Endometrium (tissue), 2 donors: ENCODE measurements around the gene TPO.

Experiments used
- FAIRE-seq: peaks from 2 replicates; lab custom pipeline; 2012; peaks lifted over from hg19 to GRCh38; lab: Jason Lieb, UNC
- donor health status: control.
- donor health status: control.

Gene TPO

DNA sequence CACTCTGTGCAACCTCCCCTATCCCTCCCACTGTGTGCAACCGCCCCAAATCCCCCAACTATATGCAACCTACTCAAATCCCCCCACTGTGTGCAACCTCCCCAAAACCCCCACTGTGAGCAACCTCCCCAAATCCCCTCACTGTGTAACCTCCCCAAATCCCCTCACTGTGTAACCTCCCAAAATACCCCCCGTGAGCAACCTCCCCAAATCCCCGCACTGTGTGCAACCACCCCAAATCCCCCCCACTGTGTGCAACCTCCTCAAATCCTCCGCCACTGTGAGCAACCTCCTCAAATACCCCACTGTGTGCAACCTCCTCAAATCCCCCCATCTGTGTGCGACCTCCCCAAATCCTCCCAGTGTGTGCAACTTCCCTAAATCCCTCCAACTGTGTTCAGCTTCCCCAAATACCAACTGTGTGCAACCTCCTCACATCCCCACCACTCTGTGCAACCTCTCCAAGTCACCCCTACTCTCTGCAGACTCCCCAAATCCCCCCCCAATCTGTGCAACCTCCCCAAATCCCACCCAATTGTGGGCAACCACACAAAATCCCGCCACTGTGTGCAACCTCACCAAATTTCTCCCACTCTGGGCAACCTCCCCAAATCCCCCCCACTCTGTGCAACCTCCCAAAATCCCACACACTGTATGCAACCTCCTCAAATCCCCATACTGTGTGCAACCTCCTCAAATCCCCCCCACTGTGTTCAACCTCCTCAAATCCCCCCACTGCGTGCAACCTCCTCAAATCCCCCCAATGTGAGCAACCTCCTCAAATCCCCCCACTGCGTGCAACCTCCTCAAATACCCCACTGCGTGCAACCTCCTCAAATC is 114.1 kb downstream of the TPO start:
- FAIRE-seq: no peak

DNA sequence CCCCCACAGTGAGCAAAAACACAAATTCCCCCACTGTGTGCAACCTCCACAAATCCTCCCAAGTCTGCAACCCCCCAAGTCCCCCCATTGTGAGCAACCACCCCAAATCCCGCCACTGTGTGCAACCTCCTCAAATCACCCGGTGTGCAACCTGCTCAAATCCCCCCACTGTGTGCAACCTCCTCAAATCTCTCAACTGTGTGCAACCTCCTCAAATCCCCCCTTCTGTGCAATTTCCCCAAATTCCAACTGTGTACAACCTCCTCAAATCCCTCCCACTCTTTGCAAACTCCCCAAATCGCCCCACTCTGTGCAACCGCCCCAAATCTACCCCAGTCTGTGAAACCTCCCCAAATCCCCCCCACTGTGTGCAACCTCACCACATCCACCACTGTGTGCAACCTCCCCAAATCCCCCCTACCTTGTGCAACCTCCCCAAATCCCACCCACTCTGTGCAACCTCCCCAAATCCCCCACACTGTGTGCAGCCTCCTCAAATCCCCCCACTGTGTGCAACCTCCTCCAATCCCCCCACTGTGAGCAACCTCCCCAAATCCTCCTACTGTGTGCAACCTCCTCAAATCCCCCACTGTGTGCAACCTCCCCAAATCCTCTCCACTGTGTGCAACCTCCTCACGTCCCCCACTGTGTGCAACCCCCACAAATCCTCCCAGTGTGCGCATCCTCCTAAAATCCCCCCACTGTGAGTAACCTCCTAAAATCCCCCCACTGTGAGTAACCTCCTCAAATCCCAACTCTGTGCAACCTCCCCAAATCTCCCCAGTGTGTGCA is 115.2 kb downstream of the TPO start:
- no peak for FAIRE-seq

DNA sequence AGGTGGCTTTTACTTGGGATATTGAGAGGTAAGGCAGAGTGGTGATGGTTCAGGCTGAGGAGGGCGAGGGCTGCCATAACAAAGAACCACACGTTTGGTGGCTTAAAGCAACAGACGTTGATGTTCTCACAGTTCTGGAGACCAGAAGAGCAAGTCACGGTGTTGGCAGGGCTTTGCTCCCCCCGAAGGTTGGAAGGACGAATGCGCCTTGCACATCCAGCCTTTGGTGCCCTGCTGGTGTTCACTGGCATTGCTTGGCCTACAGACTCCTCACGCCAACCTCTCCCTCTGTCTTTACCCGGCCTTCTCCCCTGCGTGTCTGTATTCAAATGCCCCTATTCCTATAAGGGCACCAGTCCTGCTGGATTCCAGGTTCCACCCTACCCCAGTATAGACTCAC is 125.4 kb downstream of the TPO start:
- no peak for FAIRE-seq

DNA sequence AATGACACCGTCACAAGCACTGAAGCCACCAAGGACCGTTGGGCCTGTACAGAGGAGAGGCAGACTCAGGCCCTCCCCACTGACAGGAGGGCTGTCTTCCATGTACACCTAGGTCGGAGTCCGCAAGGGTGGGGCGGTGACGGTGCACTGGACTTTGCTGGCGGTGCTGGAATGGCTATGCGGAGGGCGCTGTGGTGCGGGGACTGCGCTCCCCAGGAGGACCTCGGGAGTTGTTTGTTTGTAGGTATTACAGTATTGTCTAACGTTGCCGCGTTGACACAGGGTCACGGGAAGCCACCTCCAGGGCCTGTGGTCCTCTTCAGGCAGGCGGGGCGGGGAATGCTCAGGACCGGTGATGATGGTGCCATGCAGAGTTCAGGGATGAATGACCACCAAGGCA is 126.2 kb downstream of the TPO start:
- FAIRE-seq: no peak

DNA sequence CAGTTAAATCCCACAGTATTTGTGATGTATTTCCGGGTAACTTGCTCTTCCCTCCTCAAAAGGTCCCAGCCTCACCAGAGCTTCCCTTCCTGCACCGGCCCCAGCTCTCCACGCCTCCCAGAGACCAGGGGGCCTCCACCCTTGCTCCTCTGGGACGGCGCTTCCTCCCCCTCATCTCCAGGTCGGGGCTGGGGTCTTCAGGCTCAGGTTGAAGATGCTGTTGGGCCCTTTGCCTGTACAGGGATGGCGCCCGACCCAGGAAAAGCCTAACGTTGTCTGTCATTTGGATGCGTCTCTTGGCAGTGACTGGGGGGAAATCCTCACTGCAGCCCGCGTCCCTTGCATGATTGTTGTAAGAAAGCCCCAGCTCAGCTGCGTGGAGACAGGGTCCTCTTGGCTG is 126.7 kb downstream of the TPO start:
- FAIRE-seq: no peak

DNA sequence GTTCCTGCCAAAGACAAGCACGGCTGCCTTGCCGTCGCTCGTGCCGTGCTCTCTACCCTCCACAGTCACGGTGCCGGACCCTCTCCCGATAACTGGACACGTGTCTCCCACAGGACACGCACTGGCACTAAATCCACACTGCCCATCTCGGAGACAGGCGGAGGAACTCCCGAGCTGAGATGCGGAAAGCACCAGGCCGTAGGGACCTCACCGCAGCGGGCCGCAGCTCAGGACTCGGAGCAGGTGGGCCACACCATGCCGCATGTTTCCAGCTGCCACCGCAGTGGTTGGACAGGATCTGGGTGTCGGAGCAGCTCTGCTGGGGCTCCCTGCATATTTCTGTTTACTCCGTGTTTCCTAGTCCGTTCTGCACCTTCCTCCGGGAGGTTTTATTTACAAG is 127.2 kb downstream of the TPO start:
- FAIRE-seq: no peak

DNA sequence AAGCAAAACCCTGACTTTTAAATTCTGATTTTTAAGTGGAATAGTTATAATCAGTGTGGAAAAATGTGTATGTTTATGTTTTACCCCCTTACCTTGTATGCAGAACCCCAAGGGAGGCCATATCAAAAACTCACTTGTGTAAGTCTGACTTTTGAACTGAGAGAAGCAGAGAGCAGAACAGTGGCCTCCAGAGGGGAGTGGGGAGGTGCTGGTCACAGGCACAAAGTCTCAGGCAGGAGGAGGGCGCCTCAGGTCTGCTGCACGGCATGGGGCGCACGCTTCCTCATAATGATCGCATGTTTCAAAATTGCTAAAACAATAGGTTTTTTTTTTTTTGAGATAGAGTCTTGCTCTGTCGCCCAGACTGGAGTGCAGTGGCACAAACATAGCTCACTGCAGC is 127.8 kb downstream of the TPO start:
- no peak for FAIRE-seq

DNA sequence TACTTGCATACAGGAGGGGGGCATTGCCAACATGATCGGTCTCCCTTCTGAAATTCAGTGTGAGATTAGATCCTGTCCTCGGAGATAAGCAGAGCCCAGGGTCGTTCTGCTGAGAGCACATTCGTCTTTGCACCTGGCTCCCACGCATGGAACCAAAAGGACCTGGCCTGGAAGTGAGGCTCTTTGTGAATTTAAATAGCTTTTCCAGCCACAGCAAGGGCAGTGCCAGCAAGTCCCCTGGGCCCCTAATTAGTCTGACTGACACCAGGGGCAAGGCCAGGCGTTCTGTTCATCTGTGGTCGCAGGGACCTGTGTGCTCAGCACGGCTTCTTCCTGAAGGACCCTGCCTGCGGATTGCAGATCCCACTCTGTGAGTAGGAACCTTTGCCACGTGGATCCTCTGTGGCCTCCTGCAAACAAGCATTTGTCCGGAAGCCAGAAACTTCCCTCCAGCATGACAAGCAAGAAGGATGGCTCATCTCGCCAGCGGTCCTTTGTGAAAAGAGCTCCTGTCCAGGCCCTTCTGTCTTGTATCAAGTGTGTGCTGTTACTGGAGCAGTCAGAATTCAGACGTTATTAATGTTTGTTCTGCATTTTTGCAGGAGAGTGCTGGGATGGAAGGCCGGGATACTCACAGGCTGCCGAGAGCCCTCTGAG is 128.7 kb downstream of the TPO start:
- FAIRE-seq: no peak

DNA sequence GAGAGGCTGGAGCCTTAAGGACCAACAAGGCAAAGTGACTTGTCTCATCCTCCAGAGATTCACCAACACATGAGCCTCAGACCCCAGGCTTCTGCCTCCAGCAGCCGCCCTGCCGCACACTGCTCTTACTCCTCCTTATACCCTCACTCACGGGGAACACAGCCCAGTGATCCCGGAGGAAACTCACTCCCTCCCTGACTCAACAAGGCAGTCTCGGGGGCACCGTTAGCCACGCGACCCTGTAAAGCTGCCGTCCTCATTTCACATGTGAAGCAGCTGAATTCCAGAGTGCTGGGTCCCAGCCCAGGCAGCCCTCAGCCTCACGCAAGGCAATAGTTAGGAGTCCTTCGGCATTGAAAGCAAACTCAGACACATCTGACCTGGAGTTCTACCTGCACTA is 129.7 kb downstream of the TPO start:
- no peak for FAIRE-seq

DNA sequence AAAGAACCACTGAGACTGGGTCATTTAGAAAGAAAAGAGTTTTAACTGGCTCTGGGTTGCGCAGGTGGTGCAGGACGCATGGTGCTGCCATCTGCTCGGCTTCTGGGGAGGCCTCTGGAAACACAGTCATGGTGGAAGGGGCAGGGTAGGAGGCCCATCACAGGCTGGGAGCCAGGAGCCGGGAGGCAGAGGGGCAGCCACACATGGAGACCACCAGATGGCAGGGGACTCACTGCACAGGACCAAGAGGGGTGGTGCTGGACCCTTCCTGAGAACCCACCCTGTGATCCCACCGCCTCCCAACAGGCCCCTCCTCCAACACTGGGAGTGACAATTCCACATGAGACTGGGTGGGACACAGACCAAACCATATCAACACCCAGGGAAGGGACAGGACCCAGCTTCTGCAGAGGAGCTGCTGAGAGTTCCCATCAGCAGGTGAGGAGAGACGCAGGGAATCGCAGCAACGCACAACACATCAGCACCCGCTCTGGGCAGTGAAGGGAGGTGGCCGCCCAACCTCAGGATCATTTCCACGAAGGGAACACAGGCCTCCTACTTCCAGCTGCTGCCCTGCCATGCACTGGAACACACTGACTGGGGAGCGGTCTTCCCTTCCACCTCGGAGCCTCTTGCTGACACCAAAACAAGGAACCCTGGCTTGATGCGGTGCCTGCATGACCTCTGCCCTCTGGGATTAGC is 130.7 kb downstream of the TPO start:
- FAIRE-seq: no peak

DNA sequence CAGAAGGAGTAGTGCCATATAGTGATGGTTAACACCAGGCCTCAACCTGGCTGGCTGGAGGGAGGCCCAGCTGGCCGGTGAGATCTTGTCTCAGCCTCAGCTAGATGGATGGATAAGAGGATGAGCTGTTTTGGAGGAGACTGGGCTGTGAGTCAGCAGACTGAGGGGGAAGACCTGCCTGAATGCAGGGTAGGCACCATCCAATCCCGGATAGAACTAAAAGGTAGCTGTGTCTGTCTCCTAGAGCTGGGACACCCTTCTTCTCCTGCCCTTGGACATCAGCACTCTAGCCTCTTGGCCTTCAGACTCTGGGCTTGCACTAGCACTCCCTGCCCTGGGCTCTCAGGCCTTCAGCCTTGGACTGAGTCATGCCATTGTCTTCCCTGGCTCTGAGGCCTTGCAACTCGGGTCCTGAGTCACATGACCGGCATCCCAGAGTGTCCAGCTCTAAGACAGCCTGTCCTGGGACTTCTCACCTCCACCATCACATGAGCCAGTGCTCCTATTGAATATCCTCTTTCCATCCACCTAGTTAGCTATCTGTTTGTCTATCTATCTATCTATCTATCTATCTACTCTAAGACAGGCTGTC is 131.3 kb downstream of the TPO start:
- no peak for FAIRE-seq

DNA sequence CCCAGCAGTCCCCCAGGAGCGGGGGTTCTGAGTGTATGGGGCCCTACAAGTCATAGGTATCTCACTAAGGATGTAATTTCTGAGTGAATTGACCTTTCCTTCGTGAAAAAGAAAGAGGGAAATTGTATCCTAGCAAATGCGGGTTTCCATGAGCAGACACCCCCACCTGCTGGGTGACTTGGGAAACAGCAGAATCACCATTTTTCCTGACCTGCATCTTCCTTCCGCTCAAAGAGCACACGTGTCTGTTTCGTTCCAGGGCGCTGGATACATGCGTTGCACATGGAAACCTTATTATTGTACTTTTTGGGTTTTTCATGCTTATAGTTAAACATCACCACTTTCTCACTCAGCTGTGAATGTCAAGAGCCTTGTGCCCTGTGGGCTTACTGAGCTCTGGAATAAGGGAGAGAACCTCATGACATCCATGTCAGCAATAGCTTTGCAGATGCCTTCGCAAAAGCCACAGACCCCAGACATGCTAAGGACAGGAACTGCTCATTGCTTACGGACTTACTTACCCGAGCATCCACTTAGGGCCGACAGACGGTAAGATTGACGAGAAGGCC is 132.8 kb downstream of the TPO start:
- FAIRE-seq: no peak

DNA sequence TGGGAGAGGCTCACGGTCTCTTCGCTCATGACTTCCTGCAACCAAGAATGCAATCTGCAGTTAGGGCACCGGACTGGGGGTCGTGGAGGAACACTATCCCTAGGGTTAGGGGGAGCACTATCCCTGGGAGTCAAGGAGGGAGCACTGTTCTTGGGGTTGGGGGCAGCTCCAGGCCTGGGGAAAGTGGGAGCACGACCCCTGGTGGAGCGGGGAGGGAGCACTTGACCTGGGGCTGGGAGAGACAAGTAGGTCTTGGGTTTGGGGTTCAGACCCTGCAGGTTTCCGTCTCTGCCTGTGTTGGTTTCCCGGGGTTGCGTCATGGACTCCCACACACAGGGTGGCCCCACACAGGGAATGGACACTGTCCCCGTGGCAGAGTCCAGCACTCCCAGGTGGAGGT is 133.6 kb downstream of the TPO start:
- FAIRE-seq: no peak

DNA sequence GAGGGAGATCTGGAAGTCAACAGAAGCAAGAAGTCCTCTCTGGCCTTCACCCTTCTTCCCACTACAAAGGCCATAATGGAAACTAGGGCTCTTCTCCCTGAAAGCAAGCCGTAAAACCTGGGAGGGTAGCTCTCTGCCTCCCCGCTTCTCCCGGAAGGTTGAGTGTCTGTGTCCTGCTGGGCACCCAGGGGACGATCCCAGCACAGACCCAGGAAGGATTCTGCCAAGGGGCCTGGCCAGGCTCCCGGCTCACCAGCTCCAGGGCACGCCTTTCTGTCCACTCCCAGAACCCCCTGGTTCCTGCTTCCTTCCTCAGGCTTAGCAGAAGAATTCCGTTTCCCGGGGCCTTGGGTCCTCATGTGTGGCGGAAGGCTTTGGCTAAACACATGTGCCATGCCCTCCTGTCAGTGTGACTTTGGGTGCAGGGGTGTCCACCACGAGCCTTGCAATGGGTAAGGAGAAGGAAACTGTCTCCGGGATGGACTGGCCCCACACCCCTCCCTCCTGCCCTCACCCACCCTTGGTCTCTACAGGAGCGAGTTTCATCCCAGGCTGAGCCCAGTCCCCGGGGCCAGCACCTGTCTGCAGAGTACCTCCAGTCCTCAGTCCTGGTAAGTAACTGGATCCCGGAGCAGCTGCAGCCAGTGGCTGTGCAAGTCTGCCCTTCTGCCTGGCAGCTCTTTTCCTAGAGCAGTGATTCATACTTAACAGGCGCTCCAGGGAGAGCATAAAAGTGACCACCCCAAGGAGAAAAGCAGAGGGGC is 135.8 kb downstream of the TPO start:
- no peak for FAIRE-seq

DNA sequence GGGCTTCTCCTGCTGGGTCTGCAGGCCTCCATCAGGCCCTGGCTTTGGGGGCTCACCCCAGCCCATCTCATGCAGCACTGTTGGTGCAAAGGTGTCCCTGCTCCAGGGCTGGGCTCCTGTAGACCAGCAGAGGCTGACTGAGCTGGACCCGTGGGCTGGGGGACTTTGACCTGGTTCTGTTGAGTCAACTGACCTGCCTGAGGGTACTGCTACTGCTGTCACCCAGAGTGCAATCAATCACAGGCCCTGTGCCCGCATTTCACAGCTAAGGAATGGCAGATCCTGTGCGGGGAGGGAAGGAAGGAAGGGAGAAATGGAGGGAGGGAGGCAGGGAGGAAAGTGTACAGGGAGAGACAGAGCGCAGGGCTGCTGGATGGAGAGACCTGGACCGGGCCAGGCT is 136.8 kb downstream of the TPO start:
- FAIRE-seq: no peak

DNA sequence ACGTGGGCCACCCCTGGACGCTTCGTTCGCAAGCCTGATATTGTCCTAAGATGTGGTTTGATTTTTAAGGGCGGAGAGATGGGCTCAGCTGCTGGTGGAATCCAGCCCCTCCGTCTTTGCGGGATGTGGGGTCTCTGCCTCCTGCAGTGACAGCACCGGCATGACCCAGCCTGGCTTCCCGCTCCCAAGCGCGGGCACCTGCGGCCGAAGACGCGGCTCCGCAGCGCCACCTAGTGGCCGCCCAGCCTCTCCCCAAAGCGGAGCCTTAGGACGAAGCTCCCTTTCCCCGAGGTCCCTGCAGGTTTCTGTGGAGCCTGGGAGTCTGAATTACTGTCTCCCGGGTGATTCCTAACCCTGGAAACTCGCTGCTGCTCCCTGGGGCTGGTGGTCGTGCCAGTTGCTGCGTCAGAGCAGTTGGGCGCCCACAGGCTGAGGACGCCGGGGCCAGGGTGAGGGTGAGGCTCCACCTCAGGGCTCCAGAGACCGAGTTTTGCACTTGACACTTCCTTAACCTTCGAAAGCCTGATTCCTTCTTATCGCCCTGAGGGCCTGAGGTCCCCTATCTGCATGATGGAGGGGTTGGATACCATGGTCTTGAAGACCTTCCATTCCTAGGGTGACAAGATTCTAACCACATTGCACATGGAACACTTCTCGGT is 137.5 kb downstream of the TPO start:
- FAIRE-seq: no peak

DNA sequence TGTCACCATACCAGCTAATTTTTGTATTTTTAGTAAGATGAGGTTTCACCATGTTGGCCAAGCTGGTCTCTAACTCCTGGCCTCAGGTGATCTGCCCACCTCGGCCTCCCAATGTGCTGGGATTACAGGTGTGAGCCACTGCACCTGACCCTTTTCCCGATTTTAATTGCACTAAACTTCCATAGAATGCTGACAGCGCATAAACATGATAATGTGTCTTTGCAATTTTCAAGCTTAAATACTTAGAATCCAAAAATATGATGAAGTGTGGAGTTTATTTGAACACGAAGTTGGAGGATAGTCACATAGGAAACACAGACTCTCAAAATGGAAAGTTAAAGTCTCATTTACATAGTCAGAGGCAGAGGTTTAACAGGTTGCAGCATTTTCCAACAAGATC is 138.6 kb downstream of the TPO start:
- no peak for FAIRE-seq

DNA sequence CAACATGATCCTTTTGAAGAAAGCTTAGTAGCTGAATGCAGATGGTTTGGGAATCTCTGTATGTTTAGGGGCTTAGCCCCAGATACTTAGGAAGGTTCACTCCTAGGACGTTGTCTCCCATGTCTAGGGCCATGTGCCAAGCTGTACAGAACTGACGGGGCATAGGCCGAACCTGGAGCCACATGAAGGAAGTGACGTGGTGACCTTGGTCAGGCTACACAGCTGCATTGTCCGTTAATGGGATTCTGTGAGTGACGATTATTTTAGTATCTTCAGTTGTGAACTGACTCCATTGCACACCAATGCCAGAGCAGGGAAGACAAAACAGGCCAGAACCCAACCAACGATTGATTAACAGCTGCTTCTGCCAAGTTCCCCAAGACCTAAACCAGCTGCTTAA is 139.3 kb downstream of the TPO start:
- FAIRE-seq: no peak

DNA sequence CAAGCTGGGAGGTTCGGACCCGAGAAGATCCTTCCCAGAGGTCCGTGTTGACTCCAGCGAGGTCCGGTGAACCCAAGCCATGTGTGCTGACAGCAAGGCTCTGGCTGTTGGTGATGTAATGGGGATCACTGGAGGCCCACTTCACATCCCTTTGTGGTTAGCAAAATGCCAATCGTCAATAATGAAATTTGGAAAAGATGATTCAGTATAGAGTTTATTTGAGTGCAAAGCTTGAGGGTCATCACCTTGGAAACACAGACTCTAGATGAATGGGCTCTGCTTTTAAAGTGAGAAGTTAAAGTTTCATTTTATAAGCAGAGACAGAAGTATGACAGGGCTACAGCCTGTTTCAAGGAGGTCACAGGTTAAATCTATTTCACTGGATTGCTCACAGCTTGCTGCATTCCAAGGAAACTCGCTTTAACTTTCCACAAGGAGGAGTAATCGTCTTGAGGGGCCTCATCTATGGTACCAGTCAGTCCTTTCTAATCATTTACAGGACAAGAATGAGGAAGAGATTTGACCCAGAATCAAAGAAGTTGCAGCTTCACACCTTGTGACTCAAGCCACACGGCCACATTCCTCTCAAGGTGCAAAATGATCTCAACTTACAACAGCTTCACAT is 140.5 kb downstream of the TPO start:
- peak; percentile 12 for FAIRE-seq

DNA sequence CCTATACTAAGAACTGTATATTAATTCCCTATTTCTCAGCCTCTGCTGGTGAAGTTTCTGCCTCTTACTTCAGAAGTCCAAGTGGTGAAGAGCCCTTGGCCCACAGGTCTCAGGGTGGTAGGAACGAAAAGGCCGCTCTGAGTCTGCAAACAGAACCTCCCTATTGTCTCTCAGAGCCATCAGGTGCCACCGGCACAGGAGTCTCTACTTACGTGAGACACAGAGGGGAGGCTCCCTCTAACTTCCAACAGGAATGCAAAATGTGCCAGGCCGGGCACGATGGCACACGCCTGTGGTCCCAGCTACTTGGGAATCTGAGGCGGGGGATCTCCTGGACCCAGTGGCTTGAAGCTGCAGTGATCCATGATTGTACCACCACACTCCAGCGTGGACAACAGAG is 143.0 kb downstream of the TPO start:
- no peak for FAIRE-seq
